Ectodermal cell (in vitro differentiated cells): ENCODE data around the gene F12.

Experiments
- H3K27ac ChIP-seq: 2 replicates; pipeline ENCODE4 v1.7.0; 2013; ENCODE audit warnings: mild to moderate bottlenecking, low read depth, low read length; ENCODE audit not compliant: insufficient read depth, poor library complexity, severe bottlenecking
- H3K27me3 ChIP-seq: 2 replicates; pipeline ENCODE4 v1.7.0; 2013; ENCODE audit warnings: mild to moderate bottlenecking, low read length; ENCODE audit not compliant: insufficient read depth, control insufficient read depth, poor library complexity, severe bottlenecking
- H3K36me3 ChIP-seq: one replicate; pipeline ENCODE4 v1.7.0; 2013; ENCODE audit warnings: low read length; ENCODE audit not compliant: control insufficient read depth, insufficient read depth
- H3K4me1 ChIP-seq: one replicate; pipeline ENCODE4 v1.7.0; 2013; ENCODE audit warnings: low read length; ENCODE audit not compliant: control insufficient read depth, insufficient read depth
- H3K4me3 ChIP-seq: 2 replicates; pipeline ENCODE4 v1.7.0; 2013; ENCODE audit warnings: low read depth, low read length, control low read depth; ENCODE audit not compliant: insufficient read depth
- H3K9me3 ChIP-seq: 2 replicates; pipeline ENCODE4 v1.7.0; 2013; ENCODE audit warnings: mild to moderate bottlenecking, low read length, moderate library complexity; ENCODE audit not compliant: control insufficient read depth
- WGBS, 2 experiments: methylation state at CpG; one replicate each; pipeline ENCODE4 v1.1.7; 2013; ENCODE audit warnings: missing lambda C conversion rate in 2 of 2; 5-methylcytosine and 5-hydroxymethylcytosine counted together

Gene F12

GRCh38 chr5:177405312-177405711, 4.1 kb downstream of the F12 start:
- 88 to 90% methylated on average over 2 of the region's 2 CpGs for WGBS, 2 experiments
- H3K36me3 ChIP-seq = no peaks in the 10 kb centered on the region
- no peaks in the 10 kb centered on the region for H3K9me3 ChIP-seq
- H3K4me3 ChIP-seq = no peak overlapping the region
- peaks cover 87% of the 10 kb centered on the region for H3K27me3 ChIP-seq
- H3K27ac ChIP-seq = no peak overlapping the region
- peaks cover 16% of the 10 kb centered on the region for H3K4me1 ChIP-seq

GRCh38 chr5:177404641-177405179, 4.7 kb downstream of the F12 start:
- Histone ChIP-seq H3K27ac (no peak overlapping the region), H3K9me3 (no peaks in the 10 kb centered on the region), H3K4me3 (peak overlapping the region; percentile 31), H3K27me3 (peaks cover 93% of the 10 kb centered on the region), H3K36me3 (no peaks in the 10 kb centered on the region), H3K4me1 (peaks cover 16% of the 10 kb centered on the region)
- WGBS, 2 experiments = 59% methylated on average over 16 of the region's 16 CpGs

GRCh38 chr5:177403792-177404640, 5.3 kb downstream of the F12 start:
- no peaks in the 10 kb centered on the region for H3K9me3 ChIP-seq
- WGBS, 2 experiments = 2% methylated on average over 93 of the region's 93 CpGs
- no peaks in the 10 kb centered on the region for H3K36me3 ChIP-seq
- peaks cover 98% of the 10 kb centered on the region for H3K27me3 ChIP-seq
- peaks cover 16% of the 10 kb centered on the region for H3K4me1 ChIP-seq
- H3K27ac ChIP-seq = no peak overlapping the region
- H3K4me3 ChIP-seq = peak overlapping the region; percentile 31

- Histone ChIP-seq H3K27me3 (peaks cover 97% of the 10 kb centered on the region), H3K4me1 (peaks cover 16% of the 10 kb centered on the region), H3K9me3 (no peaks in the 10 kb centered on the region), H3K36me3 (no peaks in the 10 kb centered on the region), H3K27ac (no peak overlapping the region), H3K4me3 (peak overlapping the region; percentile 31)
- WGBS, 2 experiments = 3 to 4% methylated on average over 61 of the region's 61 CpGs
Measured at GRCh38 chr5:177403102-177403791, 6.1 kb downstream of the F12 start.

GRCh38 chr5:177402271-177403043, 6.9 kb downstream of the F12 start:
- WGBS, 2 experiments = 13 to 14% methylated on average over 49 of the region's 49 CpGs
- Histone ChIP-seq H3K36me3 (no peaks in the 10 kb centered on the region), H3K27ac (no peak overlapping the region), H3K27me3 (peaks cover 96% of the 10 kb centered on the region), H3K9me3 (no peaks in the 10 kb centered on the region), H3K4me3 (peak overlapping the region; percentile 31), H3K4me1 (peaks cover 16% of the 10 kb centered on the region)

GRCh38 chr5:177399997-177400868, 9.1 kb downstream of the F12 start, which contains the start of gene PFN3:
PFN3 (minus strand) TSS chr5:177400661; CDS start chr5:177400576, 85 bp downstream.
- WGBS, 2 experiments = 81 to 83% methylated on average over 92 of the region's 92 CpGs
- no peak within 1 kb of the TSS for H3K27ac ChIP-seq
- H3K4me3 ChIP-seq = peak within 1 kb of the TSS; percentile 10
- peaks cover 78% of the 10 kb centered on the region for H3K27me3 ChIP-seq
- H3K9me3 ChIP-seq = no peaks in the 10 kb centered on the region
- no peaks in the 10 kb centered on the region for H3K36me3 ChIP-seq
- H3K4me1 ChIP-seq = peaks cover 16% of the 10 kb centered on the region

GRCh38 chr5:177397875-177398390, 11.4 kb downstream of the F12 start:
- no peaks in the 10 kb centered on the region for H3K36me3 ChIP-seq
- H3K4me3 ChIP-seq = no peak overlapping the region
- H3K9me3 ChIP-seq = no peaks in the 10 kb centered on the region
- H3K27me3 ChIP-seq = peaks cover 55% of the 10 kb centered on the region
- WGBS, 2 experiments = 91 to 96% methylated on average over 16 of the region's 16 CpGs
- H3K27ac ChIP-seq = no peak overlapping the region
- H3K4me1 ChIP-seq = peaks cover 6% of the 10 kb centered on the region

- Histone ChIP-seq H3K27ac (no peak overlapping the region), H3K36me3 (no peaks in the 10 kb centered on the region), H3K9me3 (no peaks in the 10 kb centered on the region), H3K4me3 (no peak overlapping the region), H3K4me1 (no peaks in the 10 kb centered on the region), H3K27me3 (peaks cover 44% of the 10 kb centered on the region)
- 93 to 96% methylated on average over 10 of the region's 10 CpGs for WGBS, 2 experiments
Measured at GRCh38 chr5:177396807-177397206, 12.6 kb downstream of the F12 start.

- Histone ChIP-seq H3K27ac (no peak overlapping the region), H3K27me3 (peaks cover 37% of the 10 kb centered on the region), H3K9me3 (no peaks in the 10 kb centered on the region), H3K4me3 (no peak overlapping the region), H3K4me1 (no peaks in the 10 kb centered on the region), H3K36me3 (no peaks in the 10 kb centered on the region)
- WGBS, 2 experiments = 67% methylated on average over 8 of the region's 8 CpGs
Measured at GRCh38 chr5:177396078-177396477, 13.3 kb downstream of the F12 start.
